GM18951 (cell line): ENCODE results near the gene LPP.

ENCODE experiments used
- POLR2A ChIP-seq: IDR thresholded peaks from 4 replicates; pipeline ENCODE4 v1.6.1; 2011; ENCODE audit warnings: mild to moderate bottlenecking; ENCODE audit not compliant: insufficient read length, insufficient read depth; ENCODE audit errors: extremely low read depth
- in situ Hi-C: fragments of 300-500 bp; cut with MboI; formaldehyde crosslinking; loops from one replicate; pipeline ENCODE4 v1.12.0; 2022; ENCODE audit warnings: low sequenced_read_pairs, mixed read lengths, inconsistent platforms; ENCODE audit not compliant: unreplicated experiment

The LPP gene

DNA sequence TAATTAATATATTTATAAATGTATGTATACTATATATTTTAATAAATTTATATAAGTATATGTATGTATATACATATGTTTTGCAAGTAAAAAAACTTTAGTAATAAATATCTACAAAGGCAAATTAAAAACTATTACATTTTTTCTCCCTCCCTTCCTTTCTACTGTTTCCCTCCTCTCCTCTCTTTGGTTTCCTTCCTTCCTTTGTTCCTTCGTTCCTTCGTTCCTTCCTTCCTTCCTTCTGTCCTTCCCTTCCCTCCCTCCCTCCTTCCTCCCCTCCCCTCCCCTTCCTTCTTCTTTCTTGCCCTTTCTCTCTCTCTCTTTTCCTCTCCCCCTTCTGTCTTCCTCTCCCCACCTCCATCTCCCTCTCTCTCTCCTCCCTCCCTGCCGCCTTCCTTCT, 423.6 kb downstream of the LPP start:
- no peak for TF ChIP-seq POLR2A

GRCh38 chr3:188578576-188579363, 424.8 kb downstream of the LPP start:
- in situ Hi-C loops: no loop called here
- no peak for TF ChIP-seq POLR2A

More for the DNA sequence above, 423.6 kb downstream of the LPP start:
- in situ Hi-C loops: no loop called here

DNA sequence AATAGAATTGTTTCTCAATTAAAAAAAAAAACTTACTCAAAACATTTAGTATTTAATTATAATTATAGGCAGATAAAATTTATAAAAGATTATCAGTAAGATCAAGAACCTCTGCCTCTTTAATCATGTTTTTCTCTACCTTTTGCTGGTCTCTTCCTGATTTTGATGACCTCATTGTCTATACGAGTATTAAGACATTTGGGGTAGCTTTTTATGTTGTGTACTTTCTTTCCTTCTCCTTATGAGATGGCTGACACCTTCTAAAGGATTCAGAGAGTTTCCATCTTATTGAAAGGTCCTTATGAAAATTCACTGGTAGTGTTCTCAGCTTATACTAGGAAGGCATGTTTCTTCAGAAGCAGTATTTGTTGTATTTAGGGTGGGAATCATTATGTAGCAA, 426.3 kb downstream of the LPP start:
- in situ Hi-C loops: no loop called here
- no peak for TF ChIP-seq POLR2A

DNA sequence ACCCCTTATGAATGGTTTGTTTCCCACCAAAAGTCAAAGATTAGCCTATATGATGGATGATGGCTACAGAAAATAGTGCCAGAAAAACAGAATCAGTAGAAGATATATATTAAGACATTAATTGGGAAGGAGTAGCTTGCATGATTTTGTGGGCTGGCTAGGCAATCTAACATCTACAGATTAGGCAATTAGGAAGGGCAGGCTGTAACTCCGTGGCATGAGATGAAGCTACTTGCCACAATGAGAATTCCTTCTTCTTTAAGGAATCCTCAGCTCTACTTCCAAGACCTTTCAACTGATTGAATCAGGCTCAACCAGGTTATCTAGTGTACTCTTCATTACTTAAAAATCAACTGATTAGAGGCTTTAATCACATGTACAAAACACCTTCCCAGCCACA, 426.7 kb downstream of the LPP start:
- in situ Hi-C loops: no loop called here

DNA sequence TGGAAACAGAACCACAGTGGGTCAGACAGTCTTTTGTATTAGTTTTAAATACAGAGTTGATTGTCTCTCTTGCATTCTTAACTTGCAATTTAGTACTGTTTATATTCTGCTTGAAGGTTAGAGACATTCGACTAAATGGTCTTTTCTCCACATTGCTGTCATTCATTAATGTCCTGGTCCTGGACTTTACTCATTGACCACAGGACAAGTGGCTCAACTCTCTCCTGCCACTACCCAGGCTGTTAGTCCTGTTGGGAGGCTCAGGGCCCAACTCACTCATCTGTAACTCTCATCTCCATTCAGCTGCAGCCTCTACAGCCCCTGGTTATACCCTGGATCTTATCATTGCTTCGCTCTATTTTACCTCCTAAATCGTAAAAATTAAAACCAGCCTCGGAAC, 427.4 kb downstream of the LPP start:
- in situ Hi-C loops: no loop called here
- no peak for TF ChIP-seq POLR2A

More for the DNA sequence above, 426.7 kb downstream of the LPP start:
- TF ChIP-seq POLR2A: no peak

GRCh38 chr3:188581792-188582191, 427.8 kb downstream of the LPP start:
- in situ Hi-C loops: no loop called here

DNA sequence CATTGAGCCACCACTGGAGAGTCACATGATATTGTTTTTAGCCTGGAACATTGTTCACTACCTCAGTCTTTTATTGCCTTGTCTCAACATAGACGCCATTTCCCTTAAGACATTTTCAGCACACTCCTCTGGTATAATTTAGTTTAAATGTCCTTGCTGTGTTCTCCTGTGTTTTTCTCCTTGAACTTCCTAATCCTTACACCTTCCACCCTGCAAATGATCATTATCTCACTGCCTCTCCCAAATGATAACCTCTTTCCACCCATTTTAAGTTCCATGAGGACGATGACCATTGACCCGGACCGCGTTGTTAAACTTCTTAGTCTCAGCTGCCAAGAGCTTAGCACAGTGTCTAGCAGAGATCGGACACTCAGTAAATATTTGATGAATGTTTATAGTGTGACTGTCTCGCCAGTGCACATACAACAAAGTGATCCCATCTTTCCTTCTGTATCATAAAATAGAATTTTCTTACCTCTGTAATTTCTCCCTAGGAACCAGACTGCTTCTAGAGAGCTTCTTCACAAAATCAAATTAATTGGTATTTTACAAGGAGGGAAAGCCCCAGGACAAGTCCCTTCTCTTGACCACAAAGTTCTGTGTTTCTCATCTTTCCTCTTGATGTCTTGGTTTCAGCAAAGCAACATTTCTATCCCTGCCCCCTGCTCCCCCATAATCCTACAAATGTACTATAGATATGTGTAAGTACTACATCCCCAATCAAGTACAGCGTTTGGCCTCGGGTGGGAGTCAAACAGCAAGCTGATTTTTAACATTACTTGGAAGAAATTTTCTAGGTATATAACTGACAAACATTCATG, 429.6 kb downstream of the LPP start:
- no peak for TF ChIP-seq POLR2A
- in situ Hi-C loops: no loop called here

More at GRCh38 chr3:188581792-188582191, 427.8 kb downstream of the LPP start:
- no peak for TF ChIP-seq POLR2A

GRCh38 chr3:188584162-188584529, 430.2 kb downstream of the LPP start:
- no peak for TF ChIP-seq POLR2A
- in situ Hi-C loops: no loop called here

DNA sequence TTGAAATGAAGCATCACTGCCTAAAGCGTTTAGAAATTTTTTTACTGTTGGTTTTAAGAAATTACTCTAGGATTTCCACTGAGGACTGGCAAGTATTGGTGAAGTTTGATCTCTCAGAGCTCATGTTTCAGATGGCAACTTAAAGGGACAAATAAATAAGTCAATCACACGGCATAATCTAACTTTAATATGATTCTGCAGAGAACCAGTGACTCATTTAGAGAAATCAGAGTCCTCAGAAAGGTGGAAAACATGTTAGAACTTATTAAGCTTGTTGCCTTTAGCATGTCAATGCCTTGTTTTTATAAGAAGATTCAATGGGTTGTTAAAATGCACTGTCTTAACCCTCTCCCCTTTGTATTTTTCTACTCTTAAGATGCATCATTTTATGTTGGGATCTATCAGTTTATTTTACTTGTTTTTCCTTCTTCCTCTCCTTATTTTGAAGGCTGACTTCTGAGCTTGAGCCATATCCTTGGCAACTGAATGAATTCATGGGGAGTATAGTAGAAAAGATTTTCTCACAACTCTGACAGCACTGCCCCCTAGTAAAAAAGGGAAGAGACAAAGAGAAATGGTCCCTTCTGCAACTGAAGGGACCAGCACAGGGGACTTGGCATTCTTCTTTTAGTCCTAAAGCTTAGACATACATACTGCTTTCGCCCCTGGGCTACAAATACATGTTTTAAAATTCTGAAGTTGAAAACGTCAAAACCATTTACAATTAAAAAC, 431.2 kb downstream of the LPP start:
- TF ChIP-seq POLR2A: no peak
- in situ Hi-C loops: no loop called here

DNA sequence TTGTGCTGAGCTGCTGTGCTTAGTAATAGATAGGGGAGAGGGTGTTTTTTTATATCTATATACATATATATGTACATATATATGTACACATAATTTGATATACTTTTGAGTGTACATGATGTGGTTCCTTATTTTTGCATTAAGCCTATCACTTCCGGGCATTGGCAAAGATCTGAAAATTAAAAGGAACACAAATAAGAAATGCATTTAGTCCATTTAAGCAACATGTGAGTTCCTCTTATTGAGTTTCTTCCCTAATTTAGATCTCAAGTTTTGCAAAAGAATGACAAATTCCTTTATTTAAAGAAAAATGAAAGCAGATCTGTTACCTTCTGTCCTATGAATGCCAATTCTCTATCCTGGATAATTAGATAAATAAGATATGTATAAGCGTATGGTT, 435.1 kb downstream of the LPP start:
- no peak for TF ChIP-seq POLR2A
- in situ Hi-C loops: no loop called here

DNA sequence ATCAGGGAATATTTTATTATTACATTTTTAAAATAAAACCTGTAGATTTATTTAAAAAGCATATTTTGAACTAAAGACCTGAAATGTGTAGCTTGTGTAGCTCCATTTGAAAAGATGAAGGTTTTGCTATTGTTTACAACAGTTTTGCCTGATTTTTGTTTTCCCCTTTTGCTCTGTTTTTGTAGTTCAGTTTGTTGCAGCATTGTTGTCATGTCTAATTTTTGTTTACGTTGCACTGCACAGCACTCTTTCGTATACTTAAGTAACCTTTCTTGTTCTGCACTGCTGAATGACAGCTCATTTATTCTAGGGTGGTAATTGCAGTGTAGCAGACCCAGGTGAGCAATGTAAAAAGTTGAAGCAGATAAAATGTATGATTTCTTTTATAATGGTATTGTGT, 435.8 kb downstream of the LPP start:
- in situ Hi-C loops: no loop called here

DNA sequence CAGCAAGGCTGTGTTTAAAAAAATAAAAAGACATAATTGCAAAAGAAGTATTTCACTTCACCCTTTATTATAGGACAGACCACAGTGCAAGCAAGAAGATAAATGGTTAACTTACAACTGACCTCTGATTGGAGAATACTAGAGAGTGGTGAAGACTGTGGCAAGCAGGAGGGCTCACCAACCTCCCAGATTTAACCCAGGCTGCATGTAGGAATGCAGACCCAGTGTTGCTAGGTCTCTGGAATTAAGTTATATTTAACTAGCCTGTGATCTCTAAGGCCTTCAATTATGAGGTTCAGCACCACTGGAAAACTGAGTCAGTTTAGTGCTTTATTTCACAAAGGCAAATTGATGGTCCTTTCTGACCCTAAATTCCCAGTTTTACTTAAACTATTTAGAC, 436.6 kb downstream of the LPP start:
- TF ChIP-seq POLR2A: no peak
- in situ Hi-C loops: no loop called here

More for the DNA sequence above, 435.8 kb downstream of the LPP start:
- TF ChIP-seq POLR2A: no peak

- in situ Hi-C loops: no loop called here
- TF ChIP-seq POLR2A: no peak
These were observed 440.2 kb downstream of the LPP start for GRCh38 chr3:188594139-188594538.
